GM21515 (cell line): ENCODE measurements around the gene PLK5.
A peak's percentile ranks its signal among the peaks of the same experiment; 100 is the strongest.
"Not testable (repeated sequence)": the region's sequence is repeated elsewhere in the genome, so short reads cannot be mapped to it uniquely, and the experiment has no call there.

ENCODE experiments used
- ATAC-seq: cut with Tn5 transposase; IDR thresholded peaks from one replicate; pipeline ENCODE4 v1.9.1; 2021; ENCODE audit not compliant: unreplicated experiment

The PLK5 gene

GRCh38 chr19:1523412-1524286, at the start of gene PLK5:
Gene PLK5, plus strand, starts transcription at chr19:1524077. Its CDS starts 2,920 bp downstream, at chr19:1526997.
- no peak for ATAC-seq

DNA sequence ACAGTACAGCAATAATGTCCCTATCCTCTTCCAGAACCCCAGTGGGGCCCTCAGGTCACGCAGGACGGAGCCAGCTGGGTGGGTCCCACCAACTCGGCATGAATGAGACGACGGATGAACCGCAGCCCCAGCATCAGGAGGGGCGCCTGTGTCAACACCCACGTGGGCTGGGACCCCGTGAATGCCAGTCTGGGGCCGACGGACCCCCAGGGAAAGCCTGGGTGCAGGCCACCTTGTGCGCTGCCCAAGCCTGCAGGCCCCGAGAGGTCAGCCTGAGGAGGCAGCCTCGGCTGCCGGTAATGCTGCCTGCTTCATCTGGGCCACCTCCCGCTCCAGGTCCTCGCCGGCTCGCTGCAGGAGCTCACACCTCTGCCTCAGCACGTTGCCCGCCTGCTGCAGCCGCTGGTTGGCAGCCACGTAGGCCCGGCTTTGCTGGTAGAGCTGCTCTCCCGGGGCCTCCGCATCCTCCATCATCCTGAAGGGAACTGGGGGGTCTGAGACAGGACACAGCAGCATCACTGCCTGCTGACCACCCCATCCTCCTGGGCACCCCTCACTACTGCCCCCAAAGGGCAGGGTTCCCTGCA, 49.0 kb upstream of the PLK5 start:
- ATAC-seq, result no peak

DNA sequence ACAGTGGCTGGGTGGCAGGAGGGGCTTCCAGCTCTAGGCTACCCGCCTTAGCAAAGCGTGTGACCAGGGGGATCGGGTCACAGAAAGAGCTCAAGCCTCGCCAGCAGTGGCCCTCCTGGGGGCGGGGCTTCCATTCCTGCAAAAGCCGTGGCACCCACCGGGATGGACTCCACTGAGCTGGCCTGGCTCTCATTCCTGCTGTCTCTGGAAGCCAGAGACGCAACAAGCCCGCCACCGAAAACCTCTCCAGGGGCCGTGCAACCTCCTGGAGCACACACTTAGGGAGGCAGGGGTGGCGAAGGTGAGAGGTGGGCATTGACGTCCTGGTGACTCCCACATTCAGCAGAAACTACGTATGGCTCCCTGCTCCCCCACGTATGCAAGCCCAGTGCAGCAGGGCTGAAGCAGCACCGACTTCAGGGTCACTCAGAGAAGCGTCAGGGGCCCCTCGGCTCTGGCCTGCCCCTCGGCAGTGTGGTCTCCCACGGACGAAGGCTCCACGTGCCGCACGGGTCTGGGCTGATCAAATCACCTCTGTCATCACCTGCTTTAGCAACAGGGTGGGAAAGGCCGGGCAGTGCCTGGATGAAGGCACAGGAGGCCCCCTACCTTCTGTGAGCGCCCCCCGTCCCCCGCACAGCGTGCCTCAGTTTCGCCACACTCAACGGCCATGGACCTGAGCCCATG, 48.0 kb upstream of the PLK5 start:
- no peak for ATAC-seq

GRCh38 chr19:1477056-1477455, 46.8 kb upstream of the PLK5 start:
- not testable (repeated sequence) for ATAC-seq

DNA sequence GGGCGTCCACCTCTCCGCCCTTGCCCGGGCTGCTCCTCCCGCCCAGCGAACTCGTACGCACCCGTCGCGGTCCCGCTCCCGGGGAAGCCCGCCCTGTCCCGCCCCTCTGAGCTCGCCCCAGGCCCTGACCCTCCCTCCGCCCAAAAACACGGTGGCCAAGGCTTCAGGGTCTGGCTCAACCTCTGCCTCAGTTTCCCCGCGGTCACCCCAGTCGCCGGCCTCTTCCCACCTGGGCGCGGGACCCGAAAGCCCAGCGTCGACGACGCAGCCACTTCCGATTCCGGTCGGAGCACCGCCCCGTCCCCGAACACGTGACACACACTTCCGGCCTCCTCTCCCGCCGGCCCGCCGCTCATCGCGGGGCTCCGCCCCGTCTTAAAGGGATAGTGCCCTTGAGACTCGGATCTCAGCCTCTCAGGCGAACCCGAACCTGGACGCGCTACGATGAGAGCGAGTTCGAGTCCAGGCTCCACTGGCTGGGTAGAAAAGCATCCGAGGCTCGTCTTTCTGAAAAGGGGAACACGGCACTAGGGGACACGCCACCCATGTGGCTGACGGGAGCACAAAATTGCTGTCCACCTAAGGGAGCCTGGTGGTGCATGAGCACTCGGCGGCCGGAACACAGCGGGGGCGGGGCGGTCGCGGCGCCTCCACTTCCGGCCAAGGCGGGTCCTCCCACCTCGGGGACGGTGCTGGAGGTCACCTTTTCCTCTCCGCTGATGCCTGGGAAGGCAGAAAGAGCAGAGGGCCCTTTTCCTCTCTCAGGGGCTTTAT, 44.8 kb upstream of the PLK5 start, which contains the start of gene C19orf25:
Gene C19orf25, minus strand, starts transcription at position 282 of the 774 bp plus-strand sequence. CDS start 312 bp downstream, outside the sequence.
- ATAC-seq, result peak; percentile 82

DNA sequence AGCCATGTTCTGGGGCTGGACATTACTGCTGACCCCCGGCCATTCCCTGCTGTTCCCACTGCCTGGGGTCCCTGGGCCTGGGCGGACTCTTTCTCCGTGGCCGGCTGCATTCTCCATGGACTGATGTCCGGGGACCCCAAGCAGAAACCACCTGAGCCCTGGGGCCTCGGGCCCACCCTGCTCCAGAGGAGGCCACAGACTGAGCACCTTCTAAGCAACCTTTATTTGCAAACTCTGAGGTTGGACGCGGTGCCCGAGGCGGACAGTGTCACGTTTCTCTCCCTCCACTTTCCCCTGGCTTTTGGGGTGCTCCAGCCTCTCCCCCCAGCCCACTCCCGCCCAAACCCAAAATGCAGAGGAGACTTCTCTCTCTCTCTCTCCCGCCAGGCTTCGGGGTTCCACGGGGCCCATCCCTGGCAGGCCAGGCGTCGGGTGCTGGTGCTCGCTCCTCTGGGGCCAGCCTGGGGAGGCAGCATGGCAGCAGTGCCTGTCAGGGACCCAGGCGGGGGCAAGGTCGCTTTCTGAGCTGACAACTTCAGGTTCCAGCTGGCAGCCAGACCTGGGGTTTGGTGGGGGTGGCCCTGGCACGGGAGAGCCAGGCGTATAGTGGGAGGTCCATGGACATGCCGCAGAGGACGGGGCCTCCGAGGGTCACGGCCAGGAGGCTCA, 42.5 kb upstream of the PLK5 start:
- ATAC-seq, result no peak

- no peak for ATAC-seq
These were observed 42.0 kb upstream of the PLK5 start for GRCh38 chr19:1481893-1482360.

GRCh38 chr19:1482361-1483130, 41.3 kb upstream of the PLK5 start:
- ATAC-seq, result no peak

- ATAC-seq, result no peak
These were observed 40.5 kb upstream of the PLK5 start for GRCh38 chr19:1483131-1483978.

DNA sequence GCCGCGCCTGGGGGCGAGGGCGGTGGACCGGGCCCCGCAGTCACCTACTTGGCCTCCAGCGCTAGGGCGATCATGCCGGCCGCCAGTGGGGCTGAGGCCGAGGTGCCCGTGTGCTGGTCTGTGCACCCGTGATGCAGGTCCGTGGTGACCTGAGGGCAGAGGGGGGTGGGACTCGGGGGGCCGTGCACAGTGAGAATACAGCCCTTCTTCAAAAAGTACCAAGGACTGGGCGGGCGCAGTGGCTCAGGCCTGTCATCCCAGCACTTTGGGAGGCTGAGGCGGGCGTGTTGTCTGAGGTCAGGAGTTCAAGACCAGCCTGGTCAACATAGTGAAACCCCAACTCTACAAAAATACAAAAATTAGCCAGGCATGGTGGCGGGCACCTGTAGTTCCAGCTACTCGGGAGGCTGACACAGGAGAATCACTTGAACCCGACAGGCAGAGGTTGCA, 39.9 kb upstream of the PLK5 start:
- ATAC-seq, result no peak

DNA sequence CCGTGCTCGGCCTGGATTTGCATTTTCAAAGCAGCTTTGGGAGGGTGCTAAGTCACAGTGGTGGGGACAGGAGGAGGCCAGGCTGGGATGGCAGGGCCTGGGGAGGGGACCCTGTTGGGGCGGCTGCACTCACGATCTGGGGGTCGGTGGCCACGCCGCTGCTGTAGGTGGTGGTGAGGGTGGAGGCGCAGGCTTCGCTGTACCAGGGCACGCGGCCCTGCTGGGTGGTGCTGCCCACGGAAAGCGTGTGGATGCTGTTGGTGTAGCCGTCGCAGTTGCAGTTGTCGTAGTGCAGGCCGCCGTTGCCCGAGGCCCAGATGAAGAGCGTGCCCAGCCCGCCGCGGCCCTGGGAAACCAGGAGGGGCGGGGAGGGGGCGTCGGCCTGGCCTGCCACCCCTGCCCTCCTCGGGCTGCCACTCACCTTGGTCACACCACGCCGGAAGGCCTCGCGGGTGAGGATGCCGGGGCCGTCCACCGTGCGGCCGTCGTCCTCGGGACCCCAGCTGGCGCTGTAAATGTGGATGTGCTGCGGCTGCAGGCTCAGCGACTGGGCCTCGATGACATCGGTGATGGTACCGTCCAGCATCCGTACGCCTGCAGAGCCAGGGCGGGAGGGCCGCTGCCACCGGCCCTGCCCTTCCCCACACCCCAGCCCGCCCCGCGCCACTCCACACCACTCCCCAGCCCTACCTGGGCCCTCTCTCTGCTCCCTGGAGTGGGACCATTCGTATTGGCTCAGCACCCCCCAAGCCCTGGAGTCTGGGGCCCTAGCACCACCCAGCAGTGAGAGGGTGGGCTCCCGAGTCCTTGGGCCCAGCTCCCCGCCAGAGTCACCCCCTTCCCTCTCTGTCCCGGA, 36.9 kb upstream of the PLK5 start:
- no peak for ATAC-seq

- no peak for ATAC-seq
These were observed 36.1 kb upstream of the PLK5 start for GRCh38 chr19:1487576-1488281.

- no peak for ATAC-seq
These were observed 35.6 kb upstream of the PLK5 start for GRCh38 chr19:1488282-1488601.

DNA sequence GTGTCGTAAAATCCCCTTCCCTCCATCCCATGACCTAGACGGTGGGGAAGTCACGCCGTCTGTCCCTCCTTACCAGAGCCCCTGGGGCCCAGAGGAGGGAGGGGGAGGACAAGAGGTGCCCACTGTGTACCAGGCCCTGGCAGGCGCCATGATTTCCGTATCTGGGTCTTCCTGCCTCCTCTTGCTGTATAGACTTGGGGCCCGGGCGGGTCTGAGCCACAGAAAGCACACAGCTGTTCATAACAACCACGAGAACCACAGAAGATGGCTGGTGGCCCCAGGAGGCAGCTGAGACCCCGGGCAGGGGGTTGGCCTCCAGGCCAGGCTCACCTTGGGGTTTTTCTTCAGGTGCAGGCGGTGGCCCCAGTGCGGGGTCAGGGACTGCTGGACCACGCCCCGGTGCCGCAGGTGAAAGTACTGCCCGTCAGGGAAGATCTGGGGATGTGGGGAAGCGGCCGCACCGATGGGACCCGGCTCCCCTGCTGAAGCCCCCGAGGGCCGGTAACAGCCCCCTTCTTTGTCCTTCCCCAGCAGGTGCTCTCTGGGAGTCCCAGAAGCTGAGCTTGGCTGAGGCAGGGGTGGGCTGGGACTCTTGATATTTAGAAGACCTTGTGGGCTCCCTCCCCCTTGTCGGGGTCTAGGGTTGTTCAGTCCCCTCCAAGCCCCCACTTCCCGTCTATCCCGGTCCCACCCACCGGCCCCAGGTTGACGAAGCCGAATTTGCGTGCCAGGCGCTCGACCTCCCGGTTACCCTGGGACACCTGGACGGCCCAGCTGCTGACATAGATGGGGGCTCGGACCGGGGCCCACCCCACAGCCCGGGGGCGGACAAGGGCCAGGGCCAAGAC, 34.2 kb upstream of the PLK5 start:
- no peak for ATAC-seq

GRCh38 chr19:1490311-1491113, 33.4 kb upstream of the PLK5 start, which contains the start of gene PCSK4:
Gene PCSK4, minus strand, starts transcription at chr19:1490350. Its CDS starts 4 bp downstream, at chr19:1490346.
- peak; percentile 79 for ATAC-seq
